Uterus (tissue), 2 donors: ENCODE results near the gene SHISAL1.

Experiments
- CTCF ChIP-seq, 4 experiments: fragments of 200-600 bp in 2 of 4; fragments of 450-650 bp in 2 of 4; sonication (generic) in 2 of 4; IDR thresholded peaks; one replicate each; pipeline ENCODE4 v1.5.1; 2016 to 2019; ENCODE audit warnings: antibody characterized with exemption in 4 of 4, mild to moderate bottlenecking in 2 of 4, moderate library complexity in 1 of 4
- POLR2A ChIP-seq, 2 donors: fragments of 450-650 bp; IDR thresholded peaks; one replicate each; pipeline ENCODE4 v1.6.1; 2016; ENCODE audit warnings: antibody characterized with exemption in 2 of 2, mild to moderate bottlenecking in 1 of 2, moderate library complexity in 1 of 2

- TF ChIP-seq CTCF (IDR thresholded peaks at IDR 0.05) = no peak
- TF ChIP-seq POLR2A (IDR thresholded peaks at IDR 0.05) = no peak
Observed at GRCh38 chr22:44254811-44255210, 57.9 kb downstream of the SHISAL1 start.
